Fibroblast of lung (primary cell): ENCODE results near the gene TOMM7.

Experiments
- CTCF ChIP-seq, 2 donors: IDR thresholded peaks in 1 of 2; conservative IDR thresholded peaks in 1 of 2; 1 replicate in 1 of 2; 2 replicates in 1 of 2; pipeline ENCODE4 v1.5.1; 2011 to 2012; ENCODE audit warnings: low read length in 2 of 2, control low read depth in 1 of 2, inconsistent platforms in 1 of 2, low read depth in 1 of 2, mild to moderate bottlenecking in 1 of 2
- EZH2 ChIP-seq: IDR thresholded peaks from 2 replicates; pipeline ENCODE4 v1.5.1; 2012; ENCODE audit warnings: low read length, control low read depth, mild to moderate bottlenecking; ENCODE audit errors: missing control alignments

GRCh38 chr7:22861576-22861975, 38.9 kb upstream of the TOMM7 start:
- no peak for TF ChIP-seq CTCF (conservative IDR thresholded peaks at IDR 0.05 in 1 of 2, IDR thresholded peaks at IDR 0.05 in 1 of 2; ENCODE audit: low read depth in 1 of 2, low read length in 2 of 2)
- no peak for TF ChIP-seq EZH2
